SK-N-SH (cell line): ENCODE data around the gene FASTK. TPM values are rescaled to one million over a fixed set of nuclear protein-coding genes. Genes with fewer than 3 reads are reported as not detected.

Source experiments
- CTCF ChIA-PET: fragments of 300-600, 350-600 bp; formaldehyde crosslinking; extraction: SDS; loops from one replicate; lab custom pipeline; 2021; lab: Yijun Ruan, JAX
- POLR2A ChIA-PET: fragments of 350-600 bp; sonication (Branson Sonifier 250); formaldehyde crosslinking; extraction: SDS; loops from one replicate; lab custom pipeline; 2020; ENCODE audit warnings: antibody characterized with exemption, inconsistent platforms; lab: Yijun Ruan, JAX
- DNase-seq: peaks from one replicate; pipeline ENCODE4 v3.0.0; 2012
- H2AFZ ChIP-seq: fragments of 200-600 bp; sonication (generic); 2 replicates; pipeline ENCODE4 v1.8.1; 2016; ENCODE audit warnings: antibody characterized with exemption, mild to moderate bottlenecking, low read depth
- H3F3A ChIP-seq: fragments of 200-600 bp; sonication (generic); replicated peaks from 2 replicates; pipeline ENCODE3; 2016; ENCODE audit warnings: antibody characterized with exemption, mild to moderate bottlenecking; ENCODE audit not compliant: insufficient read depth
- H3K27ac ChIP-seq, 2 experiments: fragments of 200-500 bp in 1 of 2; fragments of 200-600 bp in 1 of 2; sonication (Bioruptor generic) in 1 of 2; sonication (generic), shearing (Covaris generic) in 1 of 2; 2 replicates each; pipeline versions ENCODE4 v1.5.1 to v1.6.1; 2014 to 2016; ENCODE audit warnings: low read depth in 2 of 2, inconsistent platforms in 1 of 2, low read length in 1 of 2, mild to moderate bottlenecking in 1 of 2, mixed read lengths in 1 of 2
- H3K27me3 ChIP-seq: fragments of 200-600 bp; sonication (generic), shearing (Covaris generic); 2 replicates; pipeline ENCODE4 v1.6.1; 2016; ENCODE audit warnings: mixed run types; ENCODE audit not compliant: insufficient read depth
- H3K36me3 ChIP-seq, 2 experiments: fragments of 200-500 bp in 1 of 2; fragments of 200-600 bp in 1 of 2; sonication (Bioruptor generic) in 1 of 2; sonication (generic) in 1 of 2; replicated peaks in 1 of 2; 2 replicates each; pipeline versions ENCODE3 to v1.5.1; 2014 to 2016; ENCODE audit warnings: low read length in 1 of 2, mild to moderate bottlenecking in 1 of 2; ENCODE audit not compliant: insufficient read depth in 2 of 2, control insufficient read depth in 1 of 2
- H3K4me1 ChIP-seq, 2 experiments: fragments of 200-500 bp in 1 of 2; fragments of 200-600 bp in 1 of 2; sonication (Bioruptor generic) in 1 of 2; sonication (generic), shearing (Covaris generic) in 1 of 2; 2 replicates each; pipeline versions ENCODE4 v1.5.1 to v1.6.1; 2014 to 2016; ENCODE audit warnings: low read depth in 1 of 2, low read length in 1 of 2, mixed run types in 1 of 2; ENCODE audit not compliant: insufficient read depth in 2 of 2, control insufficient read depth in 1 of 2
- H3K4me2 ChIP-seq: fragments of 200-600 bp; sonication (generic), shearing (Covaris generic); 2 replicates; pipeline ENCODE4 v1.6.1; 2017; ENCODE audit warnings: mixed run types
- H3K4me3 ChIP-seq, 2 experiments: fragments of 200-500 bp in 1 of 2; fragments of 200-600 bp in 1 of 2; sonication (Bioruptor generic) in 1 of 2; sonication (generic), shearing (Covaris generic) in 1 of 2; 2 replicates each; pipeline versions ENCODE4 v1.5.1 to v1.8.1; 2014 to 2016; ENCODE audit warnings: low read depth in 2 of 2, inconsistent platforms in 1 of 2, low read length in 1 of 2, mild to moderate bottlenecking in 1 of 2, mixed read lengths in 1 of 2, moderate library complexity in 1 of 2
- H3K79me2 ChIP-seq: fragments of 200-600 bp; sonication (generic); 2 replicates; pipeline ENCODE4 v1.8.1; 2017; ENCODE audit warnings: mild to moderate bottlenecking; ENCODE audit not compliant: insufficient read depth
- H3K9ac ChIP-seq: fragments of 200-600 bp; sonication (generic); 2 replicates; pipeline ENCODE4 v1.6.1; 2017; ENCODE audit warnings: mixed run types
- H3K9me2 ChIP-seq: fragments of 200-600 bp; sonication (generic); 2 replicates; pipeline ENCODE4 v1.6.1; 2017; ENCODE audit warnings: mixed run types
- H3K9me3 ChIP-seq: fragments of 200-600 bp; sonication (generic); 2 replicates; pipeline ENCODE4 v1.6.1; 2017; ENCODE audit warnings: mixed run types, mild to moderate bottlenecking, moderate library complexity
- H4K20me1 ChIP-seq: fragments of 200-600 bp; sonication (generic); 2 replicates; pipeline ENCODE4 v1.6.1; 2017; ENCODE audit warnings: mild to moderate bottlenecking, mixed run types; ENCODE audit not compliant: insufficient read depth
- ELF1 ChIP-seq: IDR thresholded peaks from 2 replicates; pipeline ENCODE4 v1.4.0; 2012
- IRF3 ChIP-seq: fragments of 150-350 bp; IDR thresholded peaks from 2 replicates; pipeline ENCODE4 v1.6.1; 2016; ENCODE audit warnings: mild to moderate bottlenecking, low read depth, low read length
- MXI1 ChIP-seq: IDR thresholded peaks from 2 replicates; pipeline ENCODE4 v1.6.1; 2012; ENCODE audit warnings: mild to moderate bottlenecking, low read depth, low read length, improper control_type of control experiment
- NRF1 ChIP-seq: IDR thresholded peaks from 2 replicates; pipeline ENCODE4 v1.6.1; 2012; ENCODE audit warnings: low read depth, mild to moderate bottlenecking, low read length
- POLR2AphosphoS5 ChIP-seq: IDR thresholded peaks from 2 replicates; pipeline ENCODE4 v1.6.1; 2012; ENCODE audit warnings: low read depth, low read length
- RAD21 ChIP-seq: IDR thresholded peaks from 2 replicates; pipeline ENCODE4 v1.6.1; 2012; ENCODE audit warnings: mild to moderate bottlenecking, low read length
- REST ChIP-seq: IDR thresholded peaks from 2 replicates; pipeline ENCODE4 v1.6.1; 2012; ENCODE audit warnings: mild to moderate bottlenecking, low read depth, low read length, moderate library complexity
- TCF12 ChIP-seq: IDR thresholded peaks from 2 replicates; pipeline ENCODE4 v1.4.0; 2012
- WGBS: methylation state at CpG from one replicate; pipeline ENCODE4 v1.1.6; 2017; ENCODE audit warnings: low lambda C conversion rate; 5-methylcytosine and 5-hydroxymethylcytosine counted together
- polyA plus RNA-seq, 3 experiments: library from polyadenylated mRNA; depleted of rRNA; stranded (reverse); fragments of >200 nt; gene quantifications; 2 replicates each; pipeline ENCODE4 v1.2.3, GENCODE V29; 2012
- TF ChIP-seq, protein P1 (sequence below): IDR thresholded peaks from 2 replicates; pipeline ENCODE4; 2012
- TF ChIP-seq, protein P2 (sequence below): fragments of 150-350 bp; IDR thresholded peaks from 2 replicates; pipeline ENCODE4 v1.6.1; 2017; ENCODE audit warnings: antibody characterized with exemption, low read length, low read depth, borderline replicate concordance
- TF ChIP-seq, protein P3 (sequence below): fragments of 200-600 bp; sonication (generic); IDR thresholded peaks from 2 replicates; pipeline ENCODE4 v1.6.1; 2017; ENCODE audit warnings: antibody characterized with exemption, mild to moderate bottlenecking, moderate library complexity

FASTK gene
- polyA plus RNA-seq, 1 of the 3 experiments (the other 2 are of a cell fraction): 125 TPM

DNA sequence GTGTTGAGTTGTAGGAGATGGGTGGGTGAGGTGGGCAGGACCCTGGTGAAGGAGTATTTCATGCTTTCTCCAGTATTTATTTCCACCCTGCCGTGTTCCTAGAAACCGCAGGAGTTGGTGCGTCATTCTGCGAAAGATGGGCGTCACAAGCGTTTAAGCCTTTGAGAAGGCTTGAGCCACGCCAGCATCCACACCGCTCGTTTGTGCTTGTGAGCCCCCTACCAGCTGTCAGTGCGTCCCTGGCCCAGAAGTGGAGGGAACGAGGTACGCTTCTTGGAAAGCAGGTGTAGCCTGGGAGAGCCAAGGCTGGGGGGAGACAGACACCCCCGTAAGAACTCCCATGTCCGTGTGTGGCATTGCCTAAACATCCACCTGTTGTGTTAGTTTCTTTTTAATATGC, 11.4 kb upstream of the FASTK start:
- no peak overlapping the region for H2AFZ ChIP-seq
- peaks cover 3 to 11% of the 10 kb centered on the region in 2 experiments for H3K36me3 ChIP-seq
- H3K9ac ChIP-seq: no peak overlapping the region
- peaks cover 100% of the 10 kb centered on the region for H3K79me2 ChIP-seq
- TF ChIP-seq IRF3: no peak
- TF ChIP-seq, protein P1, sequence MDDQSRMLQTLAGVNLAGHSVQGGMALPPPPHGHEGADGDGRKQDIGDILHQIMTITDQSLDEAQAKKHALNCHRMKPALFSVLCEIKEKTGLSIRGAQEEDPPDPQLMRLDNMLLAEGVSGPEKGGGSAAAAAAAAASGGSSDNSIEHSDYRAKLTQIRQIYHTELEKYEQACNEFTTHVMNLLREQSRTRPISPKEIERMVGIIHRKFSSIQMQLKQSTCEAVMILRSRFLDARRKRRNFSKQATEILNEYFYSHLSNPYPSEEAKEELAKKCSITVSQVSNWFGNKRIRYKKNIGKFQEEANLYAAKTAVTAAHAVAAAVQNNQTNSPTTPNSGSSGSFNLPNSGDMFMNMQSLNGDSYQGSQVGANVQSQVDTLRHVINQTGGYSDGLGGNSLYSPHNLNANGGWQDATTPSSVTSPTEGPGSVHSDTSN: no peak
- TF ChIP-seq TCF12: no peak
- TF ChIP-seq ELF1: no peak
- TF ChIP-seq REST: no peak
- no peak for TF ChIP-seq MXI1
- TF ChIP-seq POLR2AphosphoS5: no peak
- no peak for TF ChIP-seq NRF1
- TF ChIP-seq, protein P2, sequence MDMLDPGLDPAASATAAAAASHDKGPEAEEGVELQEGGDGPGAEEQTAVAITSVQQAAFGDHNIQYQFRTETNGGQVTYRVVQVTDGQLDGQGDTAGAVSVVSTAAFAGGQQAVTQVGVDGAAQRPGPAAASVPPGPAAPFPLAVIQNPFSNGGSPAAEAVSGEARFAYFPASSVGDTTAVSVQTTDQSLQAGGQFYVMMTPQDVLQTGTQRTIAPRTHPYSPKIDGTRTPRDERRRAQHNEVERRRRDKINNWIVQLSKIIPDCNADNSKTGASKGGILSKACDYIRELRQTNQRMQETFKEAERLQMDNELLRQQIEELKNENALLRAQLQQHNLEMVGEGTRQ: no peak
- TF ChIP-seq, all 33 proteins: peak for 0
- Histone ChIP-seq H3K9me2 (no peaks in the 10 kb centered on the region), H3K27ac (no peak overlapping the region), H4K20me1 (peaks cover 94% of the 10 kb centered on the region), H3F3A (peaks cover 15% of the 10 kb centered on the region), H3K27me3 (no peaks in the 10 kb centered on the region), H3K4me2 (no peak overlapping the region), H3K4me1 (peaks cover 15 to 26% of the 10 kb centered on the region in 2 experiments), H3K4me3 (no peak overlapping the region), H3K9me3 (no peaks in the 10 kb centered on the region)
- ChIA-PET CTCF (interaction anchor here (0.8 to 21.3 kb wide), 9 partner anchors 17 to 112 kb away, joined by 3 to 474 read pairs (median 3); no protein-coding TSS in a partner anchor), POLR2A (no interaction called here)
- no peak for DNase-seq
- WGBS: 98% methylated on average over 14 of the region's 14 CpGs

GRCh38 chr7:151091431-151091830, 10.8 kb upstream of the FASTK start:
- peaks cover 0 to 11% of the 10 kb centered on the region in 2 experiments for H3K36me3 ChIP-seq
- H3K9ac ChIP-seq: no peak overlapping the region
- peaks cover 15% of the 10 kb centered on the region for H3F3A ChIP-seq
- POLR2A ChIA-PET: no interaction called here
- H3K9me2 ChIP-seq: no peaks in the 10 kb centered on the region
- H3K9me3 ChIP-seq: no peaks in the 10 kb centered on the region
- peaks cover 97% of the 10 kb centered on the region for H3K79me2 ChIP-seq
- H4K20me1 ChIP-seq: peaks cover 90% of the 10 kb centered on the region
- no peak for DNase-seq
- H3K4me1 ChIP-seq: peaks cover 15 to 26% of the 10 kb centered on the region in 2 experiments
- no peak overlapping the region for H2AFZ ChIP-seq
- H3K27ac ChIP-seq: no peak overlapping the region
- no peak overlapping the region; a peak in 1 of 4 replicates for H3K4me3 ChIP-seq
- no peaks in the 10 kb centered on the region for H3K27me3 ChIP-seq
- H3K4me2 ChIP-seq: no peak overlapping the region
- 90% methylated on average over 6 of the region's 6 CpGs for WGBS
- CTCF ChIA-PET: interaction anchor here (0.8 to 21.3 kb wide), 11 partner anchors 18 to 111 kb away, joined by 3 to 474 read pairs (median 3); partner anchors contain the start of gene ASIC3
- TF ChIP-seq POLR2AphosphoS5: no peak
- peak; percentile 36; the same call in 1 of the 2 replicates for TF ChIP-seq RAD21
- TF ChIP-seq, protein P3, sequence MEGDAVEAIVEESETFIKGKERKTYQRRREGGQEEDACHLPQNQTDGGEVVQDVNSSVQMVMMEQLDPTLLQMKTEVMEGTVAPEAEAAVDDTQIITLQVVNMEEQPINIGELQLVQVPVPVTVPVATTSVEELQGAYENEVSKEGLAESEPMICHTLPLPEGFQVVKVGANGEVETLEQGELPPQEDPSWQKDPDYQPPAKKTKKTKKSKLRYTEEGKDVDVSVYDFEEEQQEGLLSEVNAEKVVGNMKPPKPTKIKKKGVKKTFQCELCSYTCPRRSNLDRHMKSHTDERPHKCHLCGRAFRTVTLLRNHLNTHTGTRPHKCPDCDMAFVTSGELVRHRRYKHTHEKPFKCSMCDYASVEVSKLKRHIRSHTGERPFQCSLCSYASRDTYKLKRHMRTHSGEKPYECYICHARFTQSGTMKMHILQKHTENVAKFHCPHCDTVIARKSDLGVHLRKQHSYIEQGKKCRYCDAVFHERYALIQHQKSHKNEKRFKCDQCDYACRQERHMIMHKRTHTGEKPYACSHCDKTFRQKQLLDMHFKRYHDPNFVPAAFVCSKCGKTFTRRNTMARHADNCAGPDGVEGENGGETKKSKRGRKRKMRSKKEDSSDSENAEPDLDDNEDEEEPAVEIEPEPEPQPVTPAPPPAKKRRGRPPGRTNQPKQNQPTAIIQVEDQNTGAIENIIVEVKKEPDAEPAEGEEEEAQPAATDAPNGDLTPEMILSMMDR: peak; percentile 67
